AG20443 (cell line): ENCODE results near the gene JMJD4.
A peak's percentile ranks its signal among the peaks of the same experiment; 100 is the strongest.
"Not testable (repeated sequence)": the region's sequence is repeated elsewhere in the genome, so short reads cannot be mapped to it uniquely, and the experiment has no call there.

ENCODE experiments used
- DNase-seq: peaks from one replicate; pipeline ENCODE4 v3.0.0; 2012; ENCODE audit warnings: low spot score, mixed read lengths

The JMJD4 gene

GRCh38 chr1:227731696-227732585 is 3.2 kb downstream of the JMJD4 start:
- no peak for DNase-seq

- no peak for DNase-seq
Observed at GRCh38 chr1:227731241-227731677, 3.8 kb downstream of the JMJD4 start.

GRCh38 chr1:227730630-227731151 is 4.4 kb downstream of the JMJD4 start:
- DNase-seq, result no peak

- DNase-seq, result peak; percentile 88
Observed at GRCh38 chr1:227729881-227730629, 5.0 kb downstream of the JMJD4 start.

GRCh38 chr1:227729144-227729880 is 5.8 kb downstream of the JMJD4 start:
- DNase-seq, result no peak

- DNase-seq, result no peak
Observed at GRCh38 chr1:227728892-227729143, 6.3 kb downstream of the JMJD4 start.

GRCh38 chr1:227728059-227728891 is 6.8 kb downstream of the JMJD4 start:
- peak; percentile 75 for DNase-seq

- DNase-seq, result no peak
Observed at GRCh38 chr1:227726924-227727599, 8.0 kb downstream of the JMJD4 start.

GRCh38 chr1:227726318-227726717 is 8.8 kb downstream of the JMJD4 start:
- no peak for DNase-seq

- no peak for DNase-seq
Observed at GRCh38 chr1:227725046-227725445, 10.1 kb downstream of the JMJD4 start.

- no peak for DNase-seq
Observed at GRCh38 chr1:227723474-227723873, 11.6 kb downstream of the JMJD4 start.

- no peak for DNase-seq
Observed at GRCh38 chr1:227718932-227719331, 16.2 kb downstream of the JMJD4 start.

- no peak for DNase-seq
Observed at GRCh38 chr1:227712648-227713047, 22.5 kb downstream of the JMJD4 start.

- not testable (repeated sequence) for DNase-seq
Observed at GRCh38 chr1:227710474-227710873, 24.6 kb downstream of the JMJD4 start.

GRCh38 chr1:227709451-227709850 is 25.7 kb downstream of the JMJD4 start:
- DNase-seq, result no peak

- no peak for DNase-seq
Observed at GRCh38 chr1:227707846-227708245, 27.3 kb downstream of the JMJD4 start.

- not testable (repeated sequence) for DNase-seq
Observed at GRCh38 chr1:227701631-227702030, 33.5 kb downstream of the JMJD4 start.

- DNase-seq, result no peak
Observed at GRCh38 chr1:227697321-227697864, 37.7 kb downstream of the JMJD4 start.

- no peak for DNase-seq
Observed at GRCh38 chr1:227685807-227686206, 49.3 kb downstream of the JMJD4 start.
